ENCODE results near the gene LRRC23.

GRCh38 chr12:6957741-6958608 lies 53.4 kb downstream of the LRRC23 start:
- TF ChIP-seq CTCF (IDR thresholded peaks at IDR 0.05) = no peak
- no peak for TF ChIP-seq POLR2A (IDR thresholded peaks at IDR 0.05; ENCODE audit: low read depth)
- TF ChIP-seq EP300 (IDR thresholded peaks at IDR 0.05) = no peak
